ENCODE measurements around the gene NPAS2. TPM values are rescaled to one million over a fixed set of nuclear protein-coding genes. Genes with fewer than 3 reads are reported as not detected.

NPAS2 gene
- total RNA-seq, 4 donors from 2014 or later: 14.1 to 45.8 (median 28.1) TPM

- intact Hi-C loops (cut with DNase I): no loop called here
- Histone ChIP-seq H3K4me3 (no peak overlapping the region), H3K4me1 (no peaks in the 10 kb centered on the region), H3K36me3 (peaks cover 0 to 84% (median 64%) of the 10 kb centered on the region in 4 donors), H3K27ac (replicated peaks in 1 of 4) (no peak overlapping the region), H3K27me3 (no peaks in the 10 kb centered on the region), H3K9me3 (no peaks in the 10 kb centered on the region)
- 94% methylated on average over 7 of the region's 7 CpGs for WGBS
- no peak for DNase-seq (ENCODE audit: extremely low spot score)
- no peak for TF ChIP-seq POLR2AphosphoS5 (IDR thresholded peaks at IDR 0.05)
- no peak for TF ChIP-seq POLR2A (IDR thresholded peaks at IDR 0.05; ENCODE audit: low read depth)
- TF ChIP-seq EP300 (IDR thresholded peaks at IDR 0.05): no peak
- TF ChIP-seq CTCF (IDR thresholded peaks at IDR 0.05): no peak
Observed at GRCh38 chr2:100969998-100970397, 150.1 kb downstream of the NPAS2 start.

DNA sequence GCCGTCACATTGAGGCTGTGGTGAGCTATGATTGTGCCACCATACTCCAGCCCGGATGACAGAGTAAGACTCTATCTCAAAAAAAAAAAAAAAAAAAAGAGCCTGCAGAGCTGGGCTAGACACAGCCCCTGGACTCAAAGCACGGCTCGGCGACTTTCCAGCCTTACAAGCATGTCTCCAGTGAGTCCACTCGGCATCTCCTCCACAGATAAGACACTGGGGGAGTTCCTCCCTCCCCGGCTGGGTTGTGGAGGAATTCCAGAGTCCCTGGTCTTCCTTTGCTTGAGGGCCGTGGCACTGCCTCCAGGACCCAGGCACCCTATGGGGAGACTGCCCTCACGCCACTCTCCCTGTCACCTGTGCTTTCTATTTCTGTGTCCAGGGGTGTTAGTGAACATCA lies 151.3 kb downstream of the NPAS2 start:
- no peak overlapping the region for H3K27ac ChIP-seq (replicated peaks in 1 of 4)
- H3K4me1 ChIP-seq: no peaks in the 10 kb centered on the region
- no peak for DNase-seq (ENCODE audit: extremely low spot score)
- WGBS: 88% methylated on average over 9 of the region's 9 CpGs
- H3K36me3 ChIP-seq: peaks cover 0 to 89% (median 74%) of the 10 kb centered on the region in 4 donors
- H3K9me3 ChIP-seq: no peaks in the 10 kb centered on the region
- TF ChIP-seq CTCF (IDR thresholded peaks at IDR 0.05) (no peak), POLR2AphosphoS5 (IDR thresholded peaks at IDR 0.05) (no peak), EP300 (IDR thresholded peaks at IDR 0.05) (no peak), POLR2A (IDR thresholded peaks at IDR 0.05; ENCODE audit: low read depth) (no peak)
- intact Hi-C loops (cut with DNase I): no loop called here
- no peak overlapping the region for H3K4me3 ChIP-seq
- H3K27me3 ChIP-seq: no peaks in the 10 kb centered on the region

DNA sequence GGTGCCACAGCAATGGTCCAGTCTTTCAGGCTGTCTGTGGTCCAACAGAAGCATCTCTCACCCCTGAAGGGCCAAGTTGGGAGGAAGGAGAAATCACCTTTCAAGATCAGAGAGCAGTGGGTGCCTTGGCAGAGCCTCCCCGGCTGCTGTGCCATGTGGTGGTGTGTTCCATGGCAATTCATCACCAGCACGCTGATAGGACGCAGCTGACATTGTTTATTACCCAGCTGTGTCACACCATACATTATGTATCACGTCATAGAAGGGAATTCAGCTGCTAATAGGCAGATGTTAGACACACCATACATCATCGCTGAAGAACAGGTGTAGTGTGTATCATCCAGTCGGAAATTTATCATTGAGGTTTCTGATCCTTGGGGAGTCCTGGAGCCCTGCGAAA lies 152.5 kb downstream of the NPAS2 start:
- TF ChIP-seq POLR2A (IDR thresholded peaks at IDR 0.05; ENCODE audit: low read depth) (no peak), CTCF (IDR thresholded peaks at IDR 0.05) (no peak), EP300 (IDR thresholded peaks at IDR 0.05) (no peak), POLR2AphosphoS5 (IDR thresholded peaks at IDR 0.05) (no peak)
- no peak overlapping the region for H3K27ac ChIP-seq (replicated peaks in 1 of 4)
- H3K36me3 ChIP-seq: peaks cover 0 to 100% (median 86%) of the 10 kb centered on the region in 4 donors
- no peaks in the 10 kb centered on the region for H3K4me1 ChIP-seq
- no peak for DNase-seq (ENCODE audit: extremely low spot score)
- intact Hi-C loops (cut with DNase I): no loop called here
- H3K4me3 ChIP-seq: no peak overlapping the region
- H3K9me3 ChIP-seq: no peaks in the 10 kb centered on the region
- H3K27me3 ChIP-seq: no peaks in the 10 kb centered on the region
- 87% methylated on average over 5 of the region's 7 CpGs for WGBS

DNA sequence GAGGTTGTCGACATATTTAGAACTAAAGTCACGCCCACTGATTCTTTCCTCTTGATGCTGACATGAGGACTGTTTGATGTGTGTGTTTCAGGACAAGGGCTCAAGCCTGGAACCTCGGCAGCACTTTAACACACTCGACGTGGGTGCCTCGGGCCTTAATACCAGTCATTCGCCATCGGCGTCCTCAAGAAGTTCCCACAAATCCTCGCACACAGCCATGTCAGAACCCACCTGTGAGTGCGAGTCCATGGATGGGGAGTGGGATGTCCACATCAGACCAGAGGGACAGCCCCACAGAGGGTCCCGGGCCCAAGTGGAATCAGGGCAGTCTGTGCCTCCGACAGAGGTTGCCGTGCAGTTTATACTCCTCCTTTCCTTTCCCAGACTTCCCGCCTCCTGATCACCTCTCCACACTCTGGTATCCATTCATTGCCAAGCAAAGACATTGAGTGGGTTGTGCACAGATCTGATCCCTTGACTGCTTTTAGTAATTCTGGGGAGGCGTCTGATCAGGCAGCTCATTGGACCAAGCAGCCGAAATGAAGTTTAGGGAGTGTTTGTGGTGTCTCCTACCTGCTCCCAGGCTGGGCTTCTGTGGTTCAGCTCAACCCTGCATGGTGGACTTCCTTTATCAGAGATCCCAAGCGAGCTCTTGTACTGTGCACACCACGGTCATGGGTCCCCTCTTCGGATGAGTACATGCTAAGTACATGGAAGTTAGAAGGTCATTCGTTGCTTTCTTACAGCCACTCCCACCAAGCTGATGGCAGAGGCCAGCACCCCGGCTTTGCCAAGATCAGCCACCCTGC lies 155.0 kb downstream of the NPAS2 start:
- DNase-seq (ENCODE audit: extremely low spot score): no peak
- H3K9me3 ChIP-seq: no peaks in the 10 kb centered on the region
- 92% methylated on average over 21 of the region's 22 CpGs for whole genome bisulfite sequencing
- peaks cover 0 to 18% (median 10%) of the 10 kb centered on the region in 4 donors for H3K4me1 ChIP-seq
- no peak overlapping the region for H3K27ac ChIP-seq (replicated peaks in 1 of 4)
- H3K27me3 ChIP-seq: no peaks in the 10 kb centered on the region
- H3K36me3 ChIP-seq: peaks cover 0 to 87% (median 70%) of the 10 kb centered on the region in 4 donors
- no peak overlapping the region for H3K4me3 ChIP-seq
- intact Hi-C loops (cut with DNase I): no loop called here
- TF ChIP-seq CTCF (IDR thresholded peaks at IDR 0.05) (no peak), POLR2AphosphoS5 (IDR thresholded peaks at IDR 0.05) (no peak), EP300 (IDR thresholded peaks at IDR 0.05) (no peak), POLR2A (IDR thresholded peaks at IDR 0.05; ENCODE audit: low read depth) (no peak)

DNA sequence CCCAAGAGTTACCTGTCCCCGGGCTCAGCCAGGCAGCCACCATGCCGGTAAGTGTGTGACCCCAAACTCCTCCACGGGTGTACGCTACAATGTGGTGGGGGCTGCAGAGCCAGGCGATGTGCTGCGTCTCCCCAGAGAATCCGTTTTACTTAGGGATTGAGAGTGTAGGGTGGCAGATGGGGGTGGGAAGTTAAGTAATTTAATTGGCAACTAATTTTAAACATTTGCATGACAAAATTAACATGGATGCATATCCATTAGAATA lies 155.5 kb downstream of the NPAS2 start:
- intact Hi-C loops (cut with DNase I): no loop called here
- peaks cover 0 to 87% (median 65%) of the 10 kb centered on the region in 4 donors for H3K36me3 ChIP-seq
- no peak overlapping the region for H3K4me3 ChIP-seq
- TF ChIP-seq CTCF (IDR thresholded peaks at IDR 0.05): no peak
- no peak for TF ChIP-seq POLR2A (IDR thresholded peaks at IDR 0.05; ENCODE audit: low read depth)
- no peak for TF ChIP-seq EP300 (IDR thresholded peaks at IDR 0.05)
- no peak for TF ChIP-seq POLR2AphosphoS5 (IDR thresholded peaks at IDR 0.05)
- 94% methylated on average over 7 of the region's 7 CpGs for WGBS
- no peak overlapping the region for H3K27ac ChIP-seq (replicated peaks in 1 of 4)
- no peak for DNase-seq (ENCODE audit: extremely low spot score)
- H3K27me3 ChIP-seq: no peaks in the 10 kb centered on the region
- H3K4me1 ChIP-seq: peaks cover 0 to 18% (median 10%) of the 10 kb centered on the region in 4 donors
- no peaks in the 10 kb centered on the region for H3K9me3 ChIP-seq

All from esophagus muscularis mucosa (tissue), 4 donors.